IPS-15b (cell line): ENCODE data around the gene ADTRP.
"Not testable (repeated sequence)": the region's sequence is repeated elsewhere in the genome, so short reads cannot be mapped to it uniquely, and the experiment has no call there.

Experiments
- H3K27me3 ChIP-seq: one replicate; pipeline ENCODE4 v1.6.1; 2013; ENCODE audit warnings: low read length; ENCODE audit not compliant: control insufficient read depth, insufficient read depth
- H3K36me3 ChIP-seq: one replicate; pipeline ENCODE4 v1.6.1; 2013; ENCODE audit warnings: low read length; ENCODE audit not compliant: control insufficient read depth, insufficient read depth
- H3K4me1 ChIP-seq: one replicate; pipeline ENCODE4 v1.6.1; 2013; ENCODE audit warnings: mild to moderate bottlenecking, low read length; ENCODE audit not compliant: control insufficient read depth, insufficient read depth
- H3K4me3 ChIP-seq: one replicate; pipeline ENCODE4 v1.5.1; 2013; ENCODE audit warnings: low read depth, low read length
- H3K9ac ChIP-seq: one replicate; pipeline ENCODE4 v1.6.1; 2013; ENCODE audit warnings: low read depth, mild to moderate bottlenecking, low read length
- H3K9me3 ChIP-seq: one replicate; pipeline ENCODE4 v1.6.1; 2013; ENCODE audit warnings: mild to moderate bottlenecking, low read length; ENCODE audit not compliant: control insufficient read depth, insufficient read depth

Gene ADTRP

DNA sequence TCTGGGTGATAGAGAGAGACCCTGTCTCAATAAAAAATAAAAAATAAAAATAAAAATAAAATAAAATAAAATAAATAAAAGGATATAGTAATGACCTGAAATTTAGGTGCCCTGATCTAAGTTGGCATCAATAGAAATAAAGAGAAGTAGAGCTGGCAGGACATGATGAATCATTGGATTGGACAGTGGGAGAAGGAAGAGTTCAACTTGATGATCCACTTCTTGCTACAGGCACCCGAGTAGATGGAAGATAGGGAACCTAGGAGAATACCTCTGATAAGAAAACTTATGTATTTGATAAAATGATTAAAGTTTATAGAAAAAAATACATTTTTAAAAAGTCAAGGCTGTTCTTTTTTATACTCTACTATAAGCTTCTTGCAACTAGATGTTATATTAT is 79.0 kb downstream of the ADTRP start:
- Histone ChIP-seq H3K4me1 (no peaks in the 10 kb centered on the region), H3K4me3 (no peak overlapping the region), H3K9ac (no peak overlapping the region), H3K36me3 (no peaks in the 10 kb centered on the region), H3K9me3 (no peaks in the 10 kb centered on the region), H3K27me3 (no peaks in the 10 kb centered on the region)

DNA sequence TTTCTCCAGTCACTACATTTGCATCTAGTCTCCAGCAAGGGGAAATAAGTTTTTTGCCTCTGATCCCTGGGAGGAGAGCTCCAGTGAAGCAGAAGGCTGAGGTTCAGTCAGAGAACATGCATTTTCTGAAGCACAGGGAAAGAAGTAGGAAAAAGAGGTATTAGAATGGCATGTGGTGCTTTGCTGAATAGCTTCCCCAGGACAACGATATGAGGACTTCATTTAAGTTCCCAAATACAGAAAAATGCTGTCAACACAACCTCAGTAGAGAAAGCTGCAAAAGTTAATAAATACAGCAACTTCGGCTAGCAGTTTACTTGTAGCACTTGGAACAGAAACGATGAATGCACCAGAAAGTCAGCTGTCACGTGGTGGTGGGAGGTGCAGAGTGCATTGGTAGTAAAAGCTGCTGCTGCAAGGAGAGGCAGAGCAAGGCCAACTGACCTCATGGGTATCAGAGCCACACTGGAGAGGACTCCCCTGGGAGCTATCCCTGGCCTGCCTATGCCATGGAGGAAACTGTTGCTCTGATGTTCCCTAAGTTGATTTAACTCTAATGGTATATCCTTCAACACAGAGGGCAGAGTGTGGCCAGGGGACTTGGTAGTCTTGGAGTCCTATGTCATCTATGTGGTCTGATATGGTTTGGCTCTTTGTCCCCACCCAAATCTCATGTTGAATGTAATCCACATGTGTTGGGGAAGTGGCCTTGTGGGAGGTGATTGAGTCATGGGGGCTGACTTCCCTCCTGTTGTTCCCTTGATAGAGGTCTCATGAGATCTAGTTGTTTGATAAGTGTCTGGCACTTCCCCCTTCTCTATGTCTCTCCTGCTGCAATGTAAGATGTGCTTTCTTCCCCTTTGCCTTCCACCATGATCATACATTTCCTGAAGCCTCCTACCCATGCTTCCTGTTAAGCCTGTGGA is 85.9 kb downstream of the ADTRP start:
- no peak overlapping the region for H3K4me3 ChIP-seq
- H3K9me3 ChIP-seq = no peaks in the 10 kb centered on the region
- H3K36me3 ChIP-seq = no peaks in the 10 kb centered on the region
- H3K9ac ChIP-seq = no peak overlapping the region
- H3K27me3 ChIP-seq = no peaks in the 10 kb centered on the region
- H3K4me1 ChIP-seq = peaks cover 8% of the 10 kb centered on the region

DNA sequence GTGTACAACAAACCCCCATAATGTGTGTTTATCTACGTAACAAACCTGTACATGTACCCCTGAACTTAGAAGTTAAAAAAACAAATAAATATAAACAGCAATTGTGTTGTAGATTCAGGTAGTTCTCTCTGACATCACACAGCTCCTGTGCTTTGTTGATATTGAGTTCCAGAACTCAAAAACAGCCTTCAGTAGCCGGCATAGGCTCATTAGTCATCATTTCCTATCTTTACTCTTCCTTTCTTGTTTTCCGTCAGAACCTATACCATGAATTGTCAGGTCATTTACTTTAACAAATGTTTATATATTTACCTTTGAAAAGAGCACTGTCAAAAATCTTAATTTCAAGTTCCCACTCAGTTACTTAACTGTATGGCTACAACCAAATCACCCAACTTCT is 88.8 kb downstream of the ADTRP start:
- Histone ChIP-seq H3K9me3 (no peaks in the 10 kb centered on the region), H3K36me3 (no peaks in the 10 kb centered on the region), H3K4me3 (no peak overlapping the region), H3K4me1 (peaks cover 9% of the 10 kb centered on the region), H3K27me3 (no peaks in the 10 kb centered on the region), H3K9ac (no peak overlapping the region)

DNA sequence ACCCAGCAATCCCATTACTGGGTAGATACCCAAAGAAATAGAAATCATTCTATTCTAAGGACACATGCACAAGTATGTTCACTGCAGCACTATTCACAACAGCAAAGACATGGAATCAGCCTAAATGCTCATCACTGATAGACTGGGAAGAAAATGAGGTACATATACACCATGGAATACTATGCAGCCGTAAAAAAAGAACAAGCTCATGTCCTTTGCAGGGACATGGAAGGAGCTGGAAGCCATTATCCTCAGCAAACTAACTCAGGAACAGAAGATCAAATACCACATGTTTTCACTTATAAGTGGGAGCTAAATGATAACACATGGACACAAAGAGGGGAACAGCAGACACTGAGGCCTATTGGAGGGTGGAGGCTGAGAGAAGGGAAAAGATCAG is 89.2 kb downstream of the ADTRP start:
- not testable (repeated sequence) for H3K9me3 ChIP-seq, H3K27me3 ChIP-seq, H3K36me3 ChIP-seq, H3K4me1 ChIP-seq, H3K9ac ChIP-seq, H3K4me3 ChIP-seq

DNA sequence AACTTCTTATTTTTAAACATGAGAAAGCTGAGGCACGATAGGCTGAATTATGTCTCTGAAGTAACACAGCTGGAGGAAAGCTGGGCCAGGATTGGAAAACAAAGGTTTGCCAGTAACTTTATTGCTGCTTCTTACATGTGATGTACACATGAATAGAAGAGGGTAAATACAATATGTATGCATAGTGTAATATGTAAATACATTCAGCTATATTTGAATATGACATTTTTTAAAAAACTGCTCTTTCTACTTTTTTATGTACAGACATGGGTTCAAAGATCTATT is 90.2 kb downstream of the ADTRP start:
- Histone ChIP-seq H3K9ac (no peak overlapping the region), H3K4me3 (no peak overlapping the region), H3K27me3 (no peaks in the 10 kb centered on the region)

DNA sequence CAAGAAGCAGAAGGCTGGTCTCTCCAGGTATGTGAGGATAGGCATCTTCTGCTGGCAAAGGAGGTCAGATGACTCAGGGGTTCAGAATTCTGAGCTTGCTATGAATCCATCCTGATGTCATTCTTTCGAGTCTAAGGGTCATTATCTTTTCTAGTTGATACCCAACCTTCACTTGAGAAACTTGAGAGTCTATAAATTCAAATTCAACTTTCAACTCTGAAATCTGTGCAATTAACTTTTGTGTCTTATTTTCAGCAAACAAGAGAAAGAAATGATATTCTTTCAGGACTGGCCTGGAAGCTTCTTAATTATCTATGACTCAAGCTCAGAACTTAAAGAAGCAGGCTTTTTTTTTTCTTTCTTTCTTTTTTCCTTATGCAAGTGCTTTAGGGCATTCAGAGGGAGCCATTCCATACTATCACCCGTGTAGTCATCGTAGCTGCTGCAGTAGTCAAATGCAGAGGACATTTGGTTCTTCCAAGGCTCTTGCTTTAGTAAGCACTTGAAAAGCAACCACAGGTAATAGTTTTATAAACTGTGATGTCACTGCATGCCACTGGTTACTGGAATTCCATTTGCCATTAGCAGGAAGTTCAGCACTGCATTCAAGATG is 93.0 kb downstream of the ADTRP start:
- H3K27me3 ChIP-seq = no peaks in the 10 kb centered on the region
- no peaks in the 10 kb centered on the region for H3K36me3 ChIP-seq
- no peak overlapping the region for H3K4me3 ChIP-seq
- H3K9ac ChIP-seq = no peak overlapping the region
- peaks cover 9% of the 10 kb centered on the region for H3K4me1 ChIP-seq
- H3K9me3 ChIP-seq = no peaks in the 10 kb centered on the region

More for the DNA sequence above, 90.2 kb downstream of the ADTRP start:
- no peaks in the 10 kb centered on the region for H3K36me3 ChIP-seq
- peaks cover 9% of the 10 kb centered on the region for H3K4me1 ChIP-seq
- no peaks in the 10 kb centered on the region for H3K9me3 ChIP-seq

DNA sequence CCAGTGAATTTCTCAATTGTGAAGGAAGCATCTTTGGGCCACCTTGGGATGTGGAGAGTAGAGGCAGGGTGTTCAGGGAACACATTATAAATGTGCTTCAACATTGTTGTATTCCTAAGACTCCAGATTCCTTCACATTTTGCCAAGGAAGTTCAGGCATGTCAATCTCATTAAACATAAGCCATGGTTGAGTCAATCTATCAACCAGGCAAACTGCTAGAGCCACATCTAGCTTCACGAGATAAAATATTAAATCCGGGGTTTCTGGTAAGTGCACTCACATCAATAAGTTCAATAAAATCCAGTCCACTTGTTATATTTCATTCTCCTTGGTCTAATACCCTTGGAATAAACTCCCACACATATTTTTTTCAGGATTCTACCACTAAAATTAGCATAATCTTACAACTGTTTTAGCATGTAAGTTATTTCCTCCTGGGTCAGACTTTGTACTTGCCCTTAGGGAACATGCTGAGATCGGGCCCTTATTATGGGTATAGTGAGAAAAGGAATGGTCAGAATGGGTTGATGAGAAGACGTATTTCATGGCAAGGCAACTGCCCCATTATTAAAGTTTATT is 93.6 kb downstream of the ADTRP start:
- Histone ChIP-seq H3K4me1 (peaks cover 9% of the 10 kb centered on the region), H3K27me3 (no peaks in the 10 kb centered on the region), H3K4me3 (no peak overlapping the region), H3K9me3 (peaks cover 2% of the 10 kb centered on the region), H3K36me3 (no peaks in the 10 kb centered on the region), H3K9ac (no peak overlapping the region)

DNA sequence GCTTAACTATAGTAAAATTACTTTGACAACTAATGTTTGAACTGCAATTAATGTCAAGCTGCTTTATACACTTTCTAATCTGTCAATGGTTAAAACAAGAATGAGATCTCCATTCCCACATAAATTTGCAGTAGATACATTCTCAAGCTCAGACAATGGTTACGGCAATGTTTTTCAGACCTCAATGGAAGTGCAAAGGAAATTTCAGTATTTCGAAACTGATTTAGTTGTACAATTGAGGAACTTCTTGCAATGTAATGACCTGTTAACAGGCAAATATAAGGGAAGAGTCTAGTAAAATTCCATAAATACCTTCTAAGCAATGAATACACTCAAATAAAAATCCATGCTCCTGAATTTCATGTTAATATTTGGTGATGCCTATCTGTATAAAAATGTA is 94.7 kb downstream of the ADTRP start:
- Histone ChIP-seq H3K9ac (no peak overlapping the region), H3K36me3 (no peaks in the 10 kb centered on the region), H3K27me3 (no peaks in the 10 kb centered on the region), H3K4me1 (peaks cover 9% of the 10 kb centered on the region), H3K4me3 (no peak overlapping the region), H3K9me3 (peaks cover 2% of the 10 kb centered on the region)

DNA sequence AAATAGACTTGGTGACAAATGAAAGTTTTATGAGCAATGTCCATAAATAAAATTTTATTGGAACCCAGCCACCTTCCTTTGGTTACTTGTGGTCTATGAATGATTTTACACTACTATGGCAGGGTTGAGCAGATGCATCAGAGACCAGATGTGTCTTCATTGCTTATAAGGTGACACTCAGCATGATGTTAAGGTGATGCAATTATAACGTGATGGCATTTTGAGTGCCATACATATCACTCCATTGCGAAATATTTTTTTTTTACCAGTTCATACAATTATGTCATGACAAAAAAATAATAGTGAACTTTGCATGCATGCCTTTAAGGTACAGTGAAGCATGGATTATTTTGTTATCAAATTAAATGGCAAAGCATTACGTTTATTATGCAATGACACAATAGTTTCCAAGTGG is 96.0 kb downstream of the ADTRP start:
- Histone ChIP-seq H3K27me3 (no peaks in the 10 kb centered on the region), H3K36me3 (no peaks in the 10 kb centered on the region), H3K4me1 (no peaks in the 10 kb centered on the region), H3K9ac (no peak overlapping the region), H3K4me3 (no peak overlapping the region), H3K9me3 (peaks cover 2% of the 10 kb centered on the region)

DNA sequence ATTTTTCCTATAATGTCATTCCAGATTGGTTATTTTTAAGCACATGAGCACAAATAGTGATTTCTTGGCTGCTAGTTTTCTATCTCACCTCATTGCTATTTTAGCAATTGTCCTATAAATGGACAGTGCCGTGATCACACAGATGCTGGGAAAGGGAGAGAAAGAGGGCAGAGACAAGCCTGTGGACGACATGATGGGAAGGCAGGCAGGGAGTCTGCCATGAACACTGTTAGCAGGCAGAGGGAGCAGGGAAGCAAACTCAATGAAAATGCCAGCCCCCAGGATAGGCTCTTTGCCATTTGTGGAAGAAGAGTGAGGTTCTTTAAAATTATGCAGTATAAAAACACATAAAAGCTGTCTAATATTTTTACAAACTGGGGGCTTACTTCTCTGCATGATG is 96.8 kb downstream of the ADTRP start:
- no peaks in the 10 kb centered on the region for H3K27me3 ChIP-seq
- no peaks in the 10 kb centered on the region for H3K36me3 ChIP-seq
- H3K4me3 ChIP-seq = no peak overlapping the region
- no peaks in the 10 kb centered on the region for H3K4me1 ChIP-seq
- no peak overlapping the region for H3K9ac ChIP-seq
- H3K9me3 ChIP-seq = peaks cover 2% of the 10 kb centered on the region

DNA sequence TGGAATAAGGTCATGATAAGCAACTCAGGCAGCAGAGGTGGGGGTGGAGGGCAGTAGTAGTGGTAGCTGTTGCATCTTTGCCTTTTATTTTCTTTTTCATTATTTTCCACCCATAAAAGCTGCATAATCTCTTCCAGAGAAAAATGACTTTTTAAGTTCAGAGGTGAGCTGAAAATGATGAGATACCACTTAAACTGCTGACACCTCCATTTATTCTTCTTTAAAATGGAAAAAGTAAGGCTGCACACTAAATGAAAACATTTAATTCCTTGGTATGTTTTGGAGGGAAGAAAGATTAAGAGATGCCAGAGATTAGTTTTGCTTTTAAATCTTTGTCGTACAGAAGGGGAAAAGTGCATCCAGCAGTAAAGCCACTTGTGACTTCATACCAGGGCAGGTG is 97.2 kb downstream of the ADTRP start:
- H3K9me3 ChIP-seq = peaks cover 2% of the 10 kb centered on the region
- no peak overlapping the region for H3K9ac ChIP-seq
- H3K4me1 ChIP-seq = no peaks in the 10 kb centered on the region

DNA sequence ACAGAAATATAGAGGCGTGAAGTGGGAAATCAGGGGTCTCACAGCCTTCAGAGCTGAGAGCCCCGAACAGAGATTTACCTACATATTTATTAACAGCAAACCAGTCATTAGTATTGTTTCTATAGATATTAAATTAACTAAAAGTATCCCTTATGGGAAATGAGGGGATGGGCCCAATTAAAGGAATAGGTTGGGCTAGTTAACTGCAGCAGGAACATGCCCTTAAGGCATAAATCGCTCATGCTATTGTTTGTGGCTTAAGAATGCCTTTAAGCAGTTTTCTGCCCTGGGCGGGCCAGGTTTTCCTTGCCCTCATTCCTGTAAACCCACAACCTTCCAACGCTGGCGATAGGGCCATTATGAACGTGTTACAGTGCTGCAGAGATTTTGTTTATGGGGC is 98.1 kb downstream of the ADTRP start:
- not testable (repeated sequence) for H3K27me3 ChIP-seq, H3K9ac ChIP-seq, H3K9me3 ChIP-seq, H3K4me1 ChIP-seq, H3K36me3 ChIP-seq, H3K4me3 ChIP-seq

More for the DNA sequence above, 97.2 kb downstream of the ADTRP start:
- no peaks in the 10 kb centered on the region for H3K36me3 ChIP-seq
- H3K27me3 ChIP-seq = no peaks in the 10 kb centered on the region
- H3K4me3 ChIP-seq = no peak overlapping the region
